ENCODE results near the gene NEK6.
"Not testable (repeated sequence)": the region's sequence is repeated elsewhere in the genome, so short reads cannot be mapped to it uniquely, and the experiment has no call there.

Gene NEK6

GRCh38 chr9:124231095-124231737 is 26.5 kb upstream of the NEK6 start:
- DNase-seq, result no peak

GRCh38 chr9:124238546-124239140 is 19.1 kb upstream of the NEK6 start:
- DNase-seq, result no peak

GRCh38 chr9:124239249-124240073 is 18.3 kb upstream of the NEK6 start:
- DNase-seq, result no peak

GRCh38 chr9:124242331-124243194 is 15.2 kb upstream of the NEK6 start:
- no peak for DNase-seq

- not testable (repeated sequence) for DNase-seq
Measured at GRCh38 chr9:124247393-124247792, 10.4 kb upstream of the NEK6 start.

- DNase-seq, result no peak
Measured at GRCh38 chr9:124248066-124248465, 9.7 kb upstream of the NEK6 start.

- DNase-seq, result no peak
Measured at GRCh38 chr9:124248960-124249359, 8.8 kb upstream of the NEK6 start.

- no peak for DNase-seq
Measured at GRCh38 chr9:124251204-124251603, 6.5 kb upstream of the NEK6 start.

GRCh38 chr9:124251605-124252378 is 6.0 kb upstream of the NEK6 start:
- no peak for DNase-seq

- not testable (repeated sequence) for DNase-seq
Measured at GRCh38 chr9:124252878-124253277, 4.9 kb upstream of the NEK6 start.

- DNase-seq, result peak; percentile 66
Measured at GRCh38 chr9:124254261-124254682, 3.5 kb upstream of the NEK6 start.

GRCh38 chr9:124255222-124255621 is 2.5 kb upstream of the NEK6 start:
- DNase-seq, result no peak

GRCh38 chr9:124256517-124257069 is 1.2 kb upstream of the NEK6 start:
- DNase-seq, result no peak

GRCh38 chr9:124257070-124257843 is 492 bp upstream of the NEK6 start:
- DNase-seq, result no peak

- no peak for DNase-seq
Measured at GRCh38 chr9:124258607-124259157, 933 bp downstream of the NEK6 start.

- DNase-seq, result no peak
Measured at GRCh38 chr9:124259158-124259808, 1.5 kb downstream of the NEK6 start.

GRCh38 chr9:124260769-124261603 is 3.2 kb downstream of the NEK6 start:
- no peak for DNase-seq

GRCh38 chr9:124261736-124262648 is 4.2 kb downstream of the NEK6 start:
- DNase-seq, result no peak
